DND-41 (cell line): ENCODE measurements around the gene EHD1.

Source experiments
- ATAC-seq: fragments of 200-7000 bp; cut with Tn5 transposase; 3 replicates; pipeline ENCODE4 v1.9.1; 2021; ENCODE audit warnings: low read depth; ENCODE audit not compliant: insufficient read depth
- DNase-seq: peaks from one replicate; pipeline ENCODE4 v3.0.0-alpha.2; 2020
- H2AFZ ChIP-seq: 2 replicates; pipeline ENCODE4 v1.6.0; 2012; ENCODE audit warnings: low read depth, low read length
- H3K27ac ChIP-seq: 2 replicates; pipeline ENCODE4 v1.5.1; 2012; ENCODE audit warnings: low read length, inconsistent platforms
- H3K27me3 ChIP-seq: fragments of 200-600 bp; sonication (generic); 2 replicates; pipeline ENCODE4 v1.6.0; 2012; ENCODE audit warnings: low read length, mild to moderate bottlenecking, inconsistent platforms; ENCODE audit not compliant: insufficient read depth, poor library complexity
- H3K36me3 ChIP-seq: 2 replicates; pipeline ENCODE4 v1.5.1; 2012; ENCODE audit warnings: low read length, inconsistent platforms; ENCODE audit not compliant: insufficient read depth
- H3K4me1 ChIP-seq: 2 replicates; pipeline ENCODE4 v1.5.1; 2012; ENCODE audit warnings: mild to moderate bottlenecking, low read length; ENCODE audit not compliant: insufficient read depth
- H3K4me2 ChIP-seq: 2 replicates; pipeline ENCODE4 v1.6.0; 2012; ENCODE audit warnings: mild to moderate bottlenecking, moderate library complexity, low read length, inconsistent platforms; ENCODE audit not compliant: insufficient read depth
- H3K4me3 ChIP-seq, 2 experiments: fragments of 200-600 bp in 1 of 2; shearing (Covaris generic) in 1 of 2; 2 replicates each; pipeline ENCODE4 v1.5.1; 2012 to 2016; ENCODE audit warnings: inconsistent platforms in 2 of 2, low read length in 2 of 2, mild to moderate bottlenecking in 2 of 2, low read depth in 1 of 2, moderate library complexity in 1 of 2
- H3K79me2 ChIP-seq: 2 replicates; pipeline ENCODE4 v1.6.0; 2012; ENCODE audit warnings: low read length, inconsistent platforms; ENCODE audit not compliant: insufficient read depth
- H3K9ac ChIP-seq: 2 replicates; pipeline ENCODE4 v1.6.0; 2012; ENCODE audit warnings: low read depth, mild to moderate bottlenecking, inconsistent platforms, low read length, moderate library complexity
- H3K9me3 ChIP-seq: 2 replicates; pipeline ENCODE4 v1.5.1; 2012; ENCODE audit warnings: low read length, moderate library complexity, mild to moderate bottlenecking, inconsistent platforms; ENCODE audit not compliant: insufficient read depth, severe bottlenecking
- H4K20me1 ChIP-seq: 2 replicates; pipeline ENCODE4 v1.6.0; 2012; ENCODE audit warnings: low read length; ENCODE audit not compliant: insufficient read depth
- CTCF ChIP-seq: IDR thresholded peaks from 2 replicates; pipeline ENCODE4 v1.5.1; 2012; ENCODE audit warnings: borderline replicate concordance, low read length, moderate library complexity, mild to moderate bottlenecking; ENCODE audit not compliant: poor library complexity, severe bottlenecking; ENCODE audit errors: extremely low read depth
- EZH2 ChIP-seq: IDR thresholded peaks from 3 replicates; pipeline ENCODE4 v1.6.1; 2012; ENCODE audit warnings: borderline replicate concordance, low read depth, mild to moderate bottlenecking, moderate library complexity, low read length, inconsistent platforms; ENCODE audit not compliant: severe bottlenecking

Gene EHD1

GRCh38 chr11:64924910-64925284, 46.5 kb upstream of the EHD1 start:
- H3K4me1 ChIP-seq, result peaks cover 26% of the 10 kb centered on the region
- peaks cover 2% of the 10 kb centered on the region for H3K36me3 ChIP-seq
- no peaks in the 10 kb centered on the region for H4K20me1 ChIP-seq
- no peaks in the 10 kb centered on the region for H3K9me3 ChIP-seq
- H3K27me3 ChIP-seq, result no peaks in the 10 kb centered on the region
- TF ChIP-seq EZH2 (no peak), CTCF (no peak)
- no peak overlapping the region; the same call in 1 of the 2 replicates for H3K27ac ChIP-seq
- H3K4me3 ChIP-seq, result peak overlapping the region; percentile 48 to 59
- peak overlapping the region; percentile 85 for H2AFZ ChIP-seq
- no peak for DNase-seq
- no peak for ATAC-seq
- peak overlapping the region; percentile 58 for H3K9ac ChIP-seq
- H3K79me2 ChIP-seq, result no peaks in the 10 kb centered on the region; the same call in 1 of the 2 replicates
- H3K4me2 ChIP-seq, result peak overlapping the region; percentile 93

GRCh38 chr11:64923944-64924909, 45.8 kb upstream of the EHD1 start, which contains the start of gene PPP2R5B:
PPP2R5B (plus strand) TSS chr11:64924689; CDS start chr11:64925735, 1,046 bp downstream.
- H2AFZ ChIP-seq, result peak within 1 kb of the TSS; percentile 85
- peak within 1 kb of the TSS; percentile 58 for H3K9ac ChIP-seq
- H4K20me1 ChIP-seq, result no peaks in the 10 kb centered on the region
- no peaks in the 10 kb centered on the region for H3K27me3 ChIP-seq
- peak within 1 kb of the TSS; percentile 48 to 59 for H3K4me3 ChIP-seq
- DNase-seq (peak; percentile 91), ATAC-seq (peak; percentile 91)
- H3K79me2 ChIP-seq, result no peaks in the 10 kb centered on the region; the same call in 1 of the 2 replicates
- H3K9me3 ChIP-seq, result no peaks in the 10 kb centered on the region
- peak within 1 kb of the TSS; percentile 93 for H3K4me2 ChIP-seq
- peak within 1 kb of the TSS; percentile 82 for H3K27ac ChIP-seq
- no peak for TF ChIP-seq EZH2
- TF ChIP-seq CTCF, result no peak
- peaks cover 2% of the 10 kb centered on the region for H3K36me3 ChIP-seq
- H3K4me1 ChIP-seq, result peaks cover 26% of the 10 kb centered on the region

GRCh38 chr11:64923151-64923661, 44.8 kb upstream of the EHD1 start:
- no peak for DNase-seq
- Histone ChIP-seq H3K27ac (peak overlapping the region; percentile 82), H3K36me3 (no peaks in the 10 kb centered on the region; the same call in 1 of the 2 replicates), H3K4me1 (peaks cover 34% of the 10 kb centered on the region), H3K27me3 (no peaks in the 10 kb centered on the region), H3K79me2 (no peaks in the 10 kb centered on the region; the same call in 1 of the 2 replicates), H3K9me3 (no peaks in the 10 kb centered on the region), H3K4me3 (no peak overlapping the region), H4K20me1 (no peaks in the 10 kb centered on the region), H2AFZ (peak overlapping the region; percentile 85), H3K4me2 (peak overlapping the region; percentile 93), H3K9ac (peak overlapping the region; percentile 58; the same call in 1 of the 2 replicates)
- ATAC-seq, result no peak
- TF ChIP-seq EZH2 (no peak), CTCF (no peak)
